22Rv1 (cell line): ENCODE data around the gene CADM3.

Experiments
- ZFX ChIP-seq: fragments of 450-650 bp; IDR thresholded peaks from 2 replicates; pipeline ENCODE4 v1.6.1; 2017; ENCODE audit warnings: antibody characterized with exemption, borderline replicate concordance
- TF ChIP-seq, protein P1 (sequence below): fragments of 450-650 bp; IDR thresholded peaks from 2 replicates; pipeline ENCODE4 v1.5.1; 2017; ENCODE audit warnings: mild to moderate bottlenecking

DNA sequence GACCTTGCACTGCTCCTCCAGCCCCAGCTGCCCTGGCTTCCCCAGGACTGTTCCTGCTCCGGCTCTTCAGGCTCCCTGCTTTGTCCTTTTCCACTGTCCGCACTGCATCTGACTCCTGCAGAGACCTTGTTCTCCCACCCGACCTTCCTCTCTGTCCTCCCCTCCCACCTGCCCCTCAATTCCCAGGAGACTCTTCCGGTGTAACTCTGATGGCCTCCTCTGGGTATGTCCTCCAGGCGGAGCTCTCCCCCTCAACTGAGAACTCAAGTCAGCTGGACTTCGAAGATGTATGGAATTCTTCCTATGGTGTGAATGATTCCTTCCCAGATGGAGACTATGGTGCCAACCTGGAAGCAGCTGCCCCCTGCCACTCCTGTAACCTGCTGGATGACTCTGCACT, 33.8 kb downstream of the CADM3 start:
- TF ChIP-seq, protein P1, sequence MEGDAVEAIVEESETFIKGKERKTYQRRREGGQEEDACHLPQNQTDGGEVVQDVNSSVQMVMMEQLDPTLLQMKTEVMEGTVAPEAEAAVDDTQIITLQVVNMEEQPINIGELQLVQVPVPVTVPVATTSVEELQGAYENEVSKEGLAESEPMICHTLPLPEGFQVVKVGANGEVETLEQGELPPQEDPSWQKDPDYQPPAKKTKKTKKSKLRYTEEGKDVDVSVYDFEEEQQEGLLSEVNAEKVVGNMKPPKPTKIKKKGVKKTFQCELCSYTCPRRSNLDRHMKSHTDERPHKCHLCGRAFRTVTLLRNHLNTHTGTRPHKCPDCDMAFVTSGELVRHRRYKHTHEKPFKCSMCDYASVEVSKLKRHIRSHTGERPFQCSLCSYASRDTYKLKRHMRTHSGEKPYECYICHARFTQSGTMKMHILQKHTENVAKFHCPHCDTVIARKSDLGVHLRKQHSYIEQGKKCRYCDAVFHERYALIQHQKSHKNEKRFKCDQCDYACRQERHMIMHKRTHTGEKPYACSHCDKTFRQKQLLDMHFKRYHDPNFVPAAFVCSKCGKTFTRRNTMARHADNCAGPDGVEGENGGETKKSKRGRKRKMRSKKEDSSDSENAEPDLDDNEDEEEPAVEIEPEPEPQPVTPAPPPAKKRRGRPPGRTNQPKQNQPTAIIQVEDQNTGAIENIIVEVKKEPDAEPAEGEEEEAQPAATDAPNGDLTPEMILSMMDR, result no peak
- TF ChIP-seq ZFX, result no peak
